ENCODE measurements around the gene CTDNEP1.

The CTDNEP1 gene

GRCh38 chr17:7228920-7229319 is 22.6 kb downstream of the CTDNEP1 start:
- no peak for DNase-seq (ENCODE audit: low read depth in 2 of 2)

DNA sequence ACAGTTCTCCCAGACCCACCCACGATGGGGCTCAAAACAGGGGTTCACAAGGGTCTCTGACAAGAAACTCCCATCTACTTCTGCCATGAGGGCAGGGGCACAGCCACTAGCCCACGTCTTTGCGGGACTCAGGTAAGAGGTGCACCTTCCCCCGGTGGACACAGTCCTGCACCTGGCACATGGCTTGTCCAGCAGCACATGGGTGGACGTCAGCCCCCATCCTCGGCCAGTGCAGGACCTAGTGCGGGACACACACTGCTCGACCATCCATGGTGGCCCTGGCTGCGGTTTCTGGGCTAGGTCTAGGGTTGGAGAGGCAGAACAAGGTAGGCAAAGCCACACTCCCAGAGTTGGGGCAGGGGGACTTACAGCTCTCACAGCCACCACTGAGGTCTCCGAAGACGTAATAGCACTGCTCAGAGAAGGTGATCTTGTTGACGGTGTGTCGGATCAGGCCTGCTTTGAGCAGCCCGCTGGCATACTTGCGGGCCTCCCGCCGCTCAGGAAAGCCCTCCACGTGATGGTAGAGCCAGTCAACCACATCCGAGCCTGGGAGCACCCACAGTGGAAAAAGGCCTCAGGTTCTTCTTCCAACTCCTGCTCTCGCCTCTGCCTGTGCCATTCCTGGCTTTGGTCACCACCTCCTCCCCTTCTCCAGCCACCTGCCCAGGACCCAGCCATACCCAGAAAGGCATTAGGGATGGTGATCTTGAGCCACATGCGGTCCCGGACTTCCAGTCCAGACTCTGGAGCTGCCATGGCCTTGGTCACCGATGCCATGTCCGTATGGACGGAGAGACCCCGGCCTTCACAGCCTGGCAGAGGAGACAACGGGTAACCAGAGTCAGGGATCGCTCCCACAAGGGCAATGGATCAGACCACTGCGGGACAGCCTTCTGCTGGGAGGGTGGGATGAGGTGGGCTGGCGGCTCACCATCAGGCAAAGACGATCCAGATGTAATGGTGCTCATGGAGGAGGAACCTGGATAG is 24.5 kb downstream of the CTDNEP1 start:
- no peak for DNase-seq (ENCODE audit: low read depth in 2 of 2)

DNA sequence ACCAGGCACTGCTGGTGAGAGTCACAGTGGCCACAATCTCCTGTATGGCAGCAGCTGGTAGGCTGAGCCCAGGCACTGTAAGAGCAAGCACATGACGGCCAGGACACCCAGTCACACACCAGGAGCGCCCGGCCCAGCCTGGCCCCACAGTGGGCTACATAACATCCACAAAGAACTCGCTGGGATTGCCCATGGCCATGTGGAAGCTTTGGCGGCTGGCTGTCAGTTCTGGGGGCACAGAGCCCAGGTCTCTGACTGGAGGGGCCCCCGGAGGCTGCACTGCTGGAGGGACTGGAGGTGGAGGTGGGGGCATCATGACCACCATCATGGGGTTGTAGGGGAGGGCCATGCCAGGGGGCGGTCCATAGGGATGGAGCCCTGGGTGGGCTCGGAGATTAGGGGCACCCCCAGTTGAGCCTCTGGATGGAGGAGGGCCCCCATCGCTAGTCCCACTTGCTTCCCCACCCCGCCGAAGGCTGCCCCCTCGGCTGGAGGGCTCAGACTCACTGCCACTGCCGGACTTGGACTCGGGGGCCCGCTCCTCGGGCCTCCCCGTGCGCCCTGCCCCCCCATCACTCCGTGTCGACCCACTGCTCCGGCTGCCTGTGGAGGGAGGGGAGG is 25.7 kb downstream of the CTDNEP1 start:
- no peak for DNase-seq (ENCODE audit: low read depth in 2 of 2)

DNA sequence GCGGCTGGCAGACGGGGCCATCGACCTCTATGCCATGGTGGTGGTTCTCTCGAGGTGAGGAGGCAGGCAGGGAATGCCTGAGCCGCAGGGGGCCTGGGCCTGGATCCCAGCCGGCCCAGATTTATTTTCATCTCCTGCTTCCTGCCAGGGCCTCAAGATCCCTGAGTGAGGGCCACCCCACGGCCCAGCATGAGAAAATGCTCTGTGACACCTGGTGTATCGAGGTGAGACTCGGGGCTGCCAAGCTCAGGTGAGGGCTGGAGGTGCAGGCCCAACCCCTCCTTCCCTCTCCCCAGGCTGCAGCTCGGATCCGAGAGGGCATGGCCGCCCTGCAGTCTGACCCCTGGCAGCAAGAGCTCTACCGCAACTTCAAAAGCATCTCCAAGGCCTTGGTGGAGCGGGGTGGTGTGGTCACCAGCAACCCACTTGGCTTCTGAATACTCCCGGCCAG is 26.8 kb downstream of the CTDNEP1 start:
- no peak for DNase-seq (ENCODE audit: low read depth in 2 of 2)

DNA sequence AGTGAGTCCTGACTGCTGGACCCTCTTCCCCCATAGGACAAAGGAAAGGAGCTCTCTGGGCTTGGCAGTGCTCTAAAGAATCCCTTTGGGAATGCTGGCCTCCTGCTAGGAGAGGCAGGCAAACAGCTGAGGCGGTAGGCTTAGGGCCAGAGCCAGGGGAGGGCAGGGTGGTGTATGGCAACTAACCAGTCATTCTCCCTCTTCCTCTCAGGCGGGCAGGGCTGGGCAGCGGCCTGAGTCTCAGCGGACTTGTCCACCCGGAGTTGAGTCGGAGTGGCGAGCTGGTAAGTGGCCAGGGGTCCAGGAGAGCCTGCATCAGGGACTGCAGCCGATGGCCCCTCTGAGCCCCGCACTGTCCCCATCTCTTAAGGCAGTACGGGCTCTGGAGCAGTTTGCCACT is 27.4 kb downstream of the CTDNEP1 start:
- no peak for DNase-seq (ENCODE audit: low read depth in 2 of 2)

DNA sequence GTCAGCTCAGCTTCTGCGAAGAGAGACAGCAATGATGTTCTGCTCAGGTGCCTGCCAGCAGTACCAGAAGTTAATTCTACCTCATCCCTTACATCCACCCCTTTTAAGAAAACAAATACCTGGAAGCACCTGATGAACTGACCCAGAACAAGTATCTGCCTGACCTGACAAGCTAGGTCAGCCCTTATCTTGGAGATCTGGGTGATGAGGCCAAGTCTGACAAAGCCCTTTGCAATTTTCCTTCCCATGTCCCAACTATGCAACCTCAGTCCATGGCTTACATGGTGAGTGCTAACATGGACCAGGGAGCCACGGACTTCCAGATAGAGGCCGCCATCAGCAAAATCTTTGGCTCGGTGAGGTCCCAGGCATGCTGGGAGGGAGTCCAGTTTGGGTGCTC is 28.2 kb downstream of the CTDNEP1 start:
- DNase-seq (ENCODE audit: low read depth in 2 of 2) = no peak

- no peak for DNase-seq (ENCODE audit: low read depth in 2 of 2)
Observed at GRCh38 chr17:7222972-7223292, 28.6 kb downstream of the CTDNEP1 start.

DNA sequence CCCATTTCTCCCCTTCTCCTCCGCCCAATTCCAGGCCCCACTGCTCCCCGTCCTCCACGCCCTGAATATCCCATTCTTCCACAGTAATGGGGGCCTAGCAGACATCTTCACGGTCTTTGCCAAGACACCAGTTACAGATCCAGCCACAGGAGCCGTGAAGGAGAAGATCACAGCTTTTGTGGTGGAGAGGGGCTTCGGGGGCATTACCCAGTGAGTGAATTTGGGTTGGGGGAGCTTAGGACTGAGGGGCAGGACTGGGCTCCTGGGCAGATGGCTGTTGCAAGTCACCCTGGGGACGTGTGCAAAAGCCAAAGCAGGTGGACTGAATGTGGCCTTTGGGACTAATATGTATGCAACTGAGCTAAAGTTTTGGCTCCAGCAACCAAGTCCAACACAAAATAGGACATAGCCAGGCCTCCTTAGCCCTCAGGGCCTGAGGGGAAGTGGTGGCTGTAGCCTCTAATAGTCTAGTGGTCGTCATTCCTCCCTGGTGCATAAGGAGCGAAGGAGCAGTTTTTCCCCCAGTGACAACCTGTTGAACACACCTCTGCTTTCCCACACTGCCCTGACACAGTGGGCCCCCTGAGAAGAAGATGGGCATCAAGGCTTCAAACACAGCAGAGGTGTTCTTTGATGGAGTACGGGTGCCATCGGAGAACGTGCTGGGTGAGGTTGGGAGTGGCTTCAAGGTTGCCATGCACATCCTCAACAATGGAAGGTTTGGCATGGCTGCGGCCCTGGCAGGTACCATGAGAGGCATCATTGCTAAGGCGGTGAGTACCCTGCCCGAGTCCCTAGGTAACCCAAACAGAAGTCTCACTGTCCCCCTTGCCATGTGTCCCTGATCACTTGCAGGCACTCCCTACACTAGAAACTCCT is 29.2 kb downstream of the CTDNEP1 start:
- no peak for DNase-seq (ENCODE audit: low read depth in 2 of 2)

DNA sequence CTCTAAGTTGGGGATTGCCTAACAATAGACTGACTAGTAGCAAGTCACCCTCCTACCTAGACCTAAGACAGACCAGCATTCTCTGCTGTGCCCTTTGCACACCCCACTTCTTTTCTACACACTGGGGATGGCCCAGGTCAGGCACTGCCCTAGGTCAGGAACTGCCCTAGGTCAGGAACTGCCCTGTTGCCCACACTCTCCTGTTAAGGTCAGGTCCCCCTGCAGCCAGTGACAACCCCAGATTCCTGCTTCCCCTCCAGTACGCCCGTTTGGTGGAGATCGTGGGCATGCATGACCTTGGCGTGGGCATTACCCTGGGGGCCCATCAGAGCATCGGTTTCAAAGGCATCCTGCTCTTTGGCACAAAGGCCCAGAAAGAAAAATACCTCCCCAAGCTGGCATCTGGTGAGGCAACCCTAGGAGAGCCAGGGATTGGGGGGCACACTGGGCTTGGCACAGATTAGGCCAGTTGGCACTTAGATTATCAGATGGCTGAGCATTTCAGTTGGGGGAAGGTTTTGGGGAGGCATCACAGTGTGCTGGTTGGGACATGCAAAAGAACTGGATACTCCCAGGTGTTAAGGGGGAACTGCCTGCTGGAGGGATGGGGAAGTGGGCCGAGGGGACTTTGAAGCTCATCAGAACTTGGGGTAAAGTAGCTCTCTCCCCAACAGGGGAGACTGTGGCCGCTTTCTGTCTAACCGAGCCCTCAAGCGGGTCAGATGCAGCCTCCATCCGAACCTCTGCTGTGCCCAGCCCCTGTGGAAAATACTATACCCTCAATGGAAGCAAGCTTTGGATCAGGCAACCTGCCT is 30.0 kb downstream of the CTDNEP1 start:
- no peak for DNase-seq (ENCODE audit: low read depth in 2 of 2)

- peak in 1 of 2 donors; percentile 33 for DNase-seq (ENCODE audit: low read depth in 2 of 2)
Observed at GRCh38 chr17:7220593-7221277, 30.8 kb downstream of the CTDNEP1 start.

GRCh38 chr17:7219812-7220592 is 31.5 kb downstream of the CTDNEP1 start, which contains the start of the genes ACADVL and DLG4:
Gene ACADVL (plus strand): TSS chr17:7219938. CDS start chr17:7219985, 47 bp downstream.
Gene DLG4 (minus strand): TSS chr17:7219836.
- DNase-seq (ENCODE audit: low read depth in 2 of 2) = peak; percentile 54 to 65

GRCh38 chr17:7219229-7219811 is 32.2 kb downstream of the CTDNEP1 start:
- DNase-seq (ENCODE audit: low read depth in 2 of 2) = no peak

DNA sequence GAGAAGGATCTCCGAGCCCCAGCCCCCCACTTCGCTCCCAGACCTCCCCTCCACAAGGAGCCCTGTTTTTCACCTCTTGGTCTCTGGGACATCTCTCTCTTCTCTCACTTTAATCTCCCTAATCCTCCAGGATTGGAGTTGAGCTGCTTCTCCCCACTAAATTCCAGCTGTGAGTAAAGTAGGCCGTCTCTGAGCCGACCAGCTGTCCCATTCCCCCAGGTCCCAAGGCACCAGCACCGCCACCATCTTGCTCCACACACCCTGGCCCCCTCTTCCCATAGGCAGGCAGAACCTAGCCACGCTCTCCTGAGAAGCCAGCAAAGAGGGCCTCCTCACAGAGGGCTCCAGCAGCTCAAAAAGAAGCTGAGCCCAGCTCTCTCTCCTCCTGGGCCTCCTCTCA is 32.8 kb downstream of the CTDNEP1 start:
- DNase-seq (ENCODE audit: low read depth in 2 of 2) = no peak

DNA sequence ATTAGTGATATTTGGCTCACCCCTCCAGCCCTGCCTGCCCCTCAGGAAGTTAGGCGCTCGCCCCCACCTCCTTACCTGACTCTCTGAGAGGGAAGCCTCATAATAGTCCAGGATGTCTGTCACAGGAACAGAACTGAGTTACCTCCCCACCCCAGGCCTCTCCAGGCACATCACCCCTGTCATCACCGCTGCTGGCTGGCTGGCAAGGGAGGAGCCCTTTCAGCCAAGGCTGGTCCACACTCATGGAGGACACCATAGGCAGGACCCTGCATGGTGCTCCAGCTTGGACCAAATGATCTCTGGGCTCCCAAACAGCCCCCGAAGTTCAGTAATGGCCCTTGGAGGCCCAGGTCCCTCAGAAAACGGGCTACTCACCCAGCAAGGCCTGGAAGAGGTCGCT is 33.4 kb downstream of the CTDNEP1 start:
- no peak for DNase-seq (ENCODE audit: low read depth in 2 of 2)

- no peak for DNase-seq (ENCODE audit: low read depth in 2 of 2)
Observed at GRCh38 chr17:7217113-7217987, 34.2 kb downstream of the CTDNEP1 start.

- no peak for DNase-seq (ENCODE audit: low read depth in 2 of 2)
Observed at GRCh38 chr17:7216242-7217112, 35.1 kb downstream of the CTDNEP1 start.

DNA sequence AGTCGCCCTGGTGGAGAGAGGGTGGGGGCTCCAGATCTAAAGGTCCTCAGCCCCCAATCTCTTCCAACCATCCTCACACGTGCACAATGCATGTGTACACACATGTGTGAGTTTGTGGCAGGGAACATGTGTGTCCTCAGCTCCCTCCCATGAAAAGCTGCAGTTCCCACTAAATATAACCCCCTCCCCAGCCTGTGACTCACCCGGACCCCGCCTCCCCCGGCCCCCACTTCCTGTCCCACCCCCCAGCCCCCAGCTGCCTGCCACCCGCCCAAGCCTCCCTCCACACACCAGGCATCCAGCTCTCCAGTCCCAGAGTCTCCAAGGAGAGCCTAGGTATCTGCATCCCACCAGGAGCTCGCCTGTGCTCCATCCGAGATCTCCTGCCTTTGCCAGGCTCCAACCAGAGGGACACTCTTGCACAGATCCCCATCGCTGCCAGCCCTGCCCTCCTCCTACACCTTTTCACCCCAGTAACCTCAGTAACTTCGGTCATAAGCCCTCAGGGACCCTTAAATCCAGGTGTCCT is 35.8 kb downstream of the CTDNEP1 start:
- DNase-seq (ENCODE audit: low read depth in 2 of 2) = no peak
